ENCODE results near the gene SH3D21. TPM values are rescaled to one million over a fixed set of nuclear protein-coding genes. Genes with fewer than 3 reads are reported as not detected.
A peak's percentile ranks its signal among the peaks of the same experiment; 100 is the strongest.

Gene SH3D21
- total RNA-seq, 1 experiment from 2014 or later, result 12.1 TPM

GRCh38 chr1:36258960-36259344, 47.2 kb upstream of the SH3D21 start:
- Mint-ChIP-seq H3K36me3 (ENCODE audit: insufficient read depth, unreplicated experiment) (peaks cover 41% of the 10 kb centered on the region), H3K4me1 (ENCODE audit: low read depth, unreplicated experiment) (peaks cover 22% of the 10 kb centered on the region), H3K27me3 (ENCODE audit: insufficient read depth, unreplicated experiment) (no peaks in the 10 kb centered on the region), H3K4me3 (ENCODE audit: unreplicated experiment) (no peak overlapping the region), H3K27ac (ENCODE audit: unreplicated experiment) (no peak overlapping the region), H3K9me3 (ENCODE audit: unreplicated experiment) (no peaks in the 10 kb centered on the region)
- POLR2A ChIA-PET, result no interaction called here
- H3K36me3 ChIP-seq (ENCODE audit: control insufficient read depth, insufficient read depth, low read length), result no peaks in the 10 kb centered on the region
- H3K27me3 ChIP-seq (replicated peaks; ENCODE audit: control insufficient read depth, insufficient read depth, low read length), result no peaks in the 10 kb centered on the region
- H3K9me3 ChIP-seq, result no peaks in the 10 kb centered on the region
- no peak overlapping the region for H3K4me3 ChIP-seq (ENCODE audit: low read depth, low read length)
- BruUV-seq (replicated peaks), result no TSS peak
- no peak for TF ChIP-seq CTCF (IDR thresholded peaks at IDR 0.05; ENCODE audit: insufficient read depth in 1 of 2, low read depth in 1 of 2, low read length in 1 of 2, severe bottlenecking in 1 of 2, unreplicated experiment in 1 of 2)
- no peak for DNase-seq
- intact Hi-C loops (cut with micrococcal nuclease; ENCODE audit: unreplicated experiment), result no loop called here
- CTCF ChIA-PET, result interaction anchor here (0.7 kb wide), 1 partner anchor 27 kb away, joined by 3 read pairs; no protein-coding TSS in a partner anchor
- no peaks in the 10 kb centered on the region for H3K4me1 ChIP-seq

- TF ChIP-seq CTCF (IDR thresholded peaks at IDR 0.05; ENCODE audit: insufficient read depth in 1 of 2, low read depth in 1 of 2, low read length in 1 of 2, severe bottlenecking in 1 of 2, unreplicated experiment in 1 of 2), result no peak
- no peaks in the 10 kb centered on the region; the same call in 1 of the 2 replicates for H3K36me3 ChIP-seq (ENCODE audit: control insufficient read depth, insufficient read depth, low read length)
- peak overlapping the region; percentile 46 for H3K4me3 Mint-ChIP-seq (ENCODE audit: unreplicated experiment)
- no TSS peak for BruUV-seq (replicated peaks)
- peaks cover 45% of the 10 kb centered on the region for H3K36me3 Mint-ChIP-seq (ENCODE audit: insufficient read depth, unreplicated experiment)
- intact Hi-C loops (cut with micrococcal nuclease; ENCODE audit: unreplicated experiment), result no loop called here
- peak overlapping the region; percentile 31 for H3K27ac Mint-ChIP-seq (ENCODE audit: unreplicated experiment)
- H3K27me3 ChIP-seq (replicated peaks; ENCODE audit: control insufficient read depth, insufficient read depth, low read length), result no peaks in the 10 kb centered on the region
- POLR2A ChIA-PET, result interaction anchor here (0.6 to 1.1 kb wide), 5 partner anchors 13 to 105 kb away, joined by 3 to 11 read pairs (median 4); partner anchors contain the start of gene THRAP3
- peak in 1 of 2 experiments; percentile 61 for DNase-seq
- no peaks in the 10 kb centered on the region for H3K9me3 ChIP-seq
- H3K4me1 Mint-ChIP-seq (ENCODE audit: low read depth, unreplicated experiment), result peaks cover 5% of the 10 kb centered on the region
- no peaks in the 10 kb centered on the region for H3K27me3 Mint-ChIP-seq (ENCODE audit: insufficient read depth, unreplicated experiment)
- no peak overlapping the region for H3K4me3 ChIP-seq (ENCODE audit: low read depth, low read length)
- H3K4me1 ChIP-seq, result peaks cover 16% of the 10 kb centered on the region
- CTCF ChIA-PET, result interaction anchor here (1.4 to 1.8 kb wide), 2 partner anchors 17 to 119 kb away, joined by 6 to 9 read pairs; partner anchors contain the start of gene TRAPPC3
- no peaks in the 10 kb centered on the region for H3K9me3 Mint-ChIP-seq (ENCODE audit: unreplicated experiment)
These were observed 37.2 kb upstream of the SH3D21 start for GRCh38 chr1:36268981-36269380.

- no peak overlapping the region for H3K4me3 ChIP-seq (ENCODE audit: low read depth, low read length)
- POLR2A ChIA-PET, result interaction anchor here (0.6 to 1.1 kb wide), 4 partner anchors 12 to 105 kb away, joined by 3 to 11 read pairs (median 4); partner anchors contain the start of gene THRAP3
- peaks cover 45% of the 10 kb centered on the region for H3K36me3 Mint-ChIP-seq (ENCODE audit: insufficient read depth, unreplicated experiment)
These were observed 36.7 kb upstream of the SH3D21 start for GRCh38 chr1:36269408-36269838.

More at GRCh38 chr1:36269408-36269838, 36.7 kb upstream of the SH3D21 start:
- no peaks in the 10 kb centered on the region for H3K27me3 ChIP-seq (replicated peaks; ENCODE audit: control insufficient read depth, insufficient read depth, low read length)
- Mint-ChIP-seq H3K9me3 (ENCODE audit: unreplicated experiment) (no peaks in the 10 kb centered on the region), H3K27me3 (ENCODE audit: insufficient read depth, unreplicated experiment) (no peaks in the 10 kb centered on the region), H3K27ac (ENCODE audit: unreplicated experiment) (peak overlapping the region; percentile 31), H3K4me1 (ENCODE audit: low read depth, unreplicated experiment) (peaks cover 5% of the 10 kb centered on the region), H3K4me3 (ENCODE audit: unreplicated experiment) (peak overlapping the region; percentile 46)
- intact Hi-C loops (cut with micrococcal nuclease; ENCODE audit: unreplicated experiment), result no loop called here
- H3K9me3 ChIP-seq, result no peaks in the 10 kb centered on the region
- peak; percentile 52 to 62 for DNase-seq
- BruUV-seq (replicated peaks), result no TSS peak
- no peaks in the 10 kb centered on the region; the same call in 1 of the 2 replicates for H3K36me3 ChIP-seq (ENCODE audit: control insufficient read depth, insufficient read depth, low read length)
- H3K4me1 ChIP-seq, result peaks cover 16% of the 10 kb centered on the region
- CTCF ChIA-PET, result interaction anchor here (1.4 to 1.8 kb wide), 2 partner anchors 16 to 120 kb away, joined by 6 to 9 read pairs; partner anchors contain the start of gene TRAPPC3
- TF ChIP-seq CTCF (IDR thresholded peaks at IDR 0.05; ENCODE audit: insufficient read depth in 1 of 2, low read depth in 1 of 2, low read length in 1 of 2, severe bottlenecking in 1 of 2, unreplicated experiment in 1 of 2), result no peak
